Cardiac muscle cell (in vitro differentiated cells and primary cell): Measurements from ENCODE around the gene NUDT19. TPM values are rescaled to one million over a fixed set of nuclear protein-coding genes. Genes with fewer than 3 reads are reported as not detected.

Source experiments
- DNase-seq, 2 donors: peaks; one replicate each; pipeline versions ENCODE4 v3.0.0 to v3.0.0-alpha.2; 2010 to 2017; ENCODE audit warnings: low read depth in 1 of 2, low spot score in 1 of 2
- H3K27ac ChIP-seq: fragments of 200-600 bp; sonication (generic); 2 replicates; pipeline ENCODE4 v1.5.1; 2016
- H3K27me3 ChIP-seq: fragments of 200-600 bp; sonication (generic); 2 replicates; pipeline ENCODE4 v1.6.0; 2016; ENCODE audit warnings: control low read depth
- H3K36me3 ChIP-seq: fragments of 200-600 bp; sonication (generic); 2 replicates; pipeline ENCODE4 v1.5.1; 2016; ENCODE audit warnings: control low read depth
- H3K4me1 ChIP-seq: fragments of 200-600 bp; sonication (generic); 2 replicates; pipeline ENCODE4 v1.8.1; 2017; ENCODE audit warnings: low read depth, mild to moderate bottlenecking, mixed run types
- H3K4me3 ChIP-seq: fragments of 200-600 bp; sonication (generic); 2 replicates; pipeline ENCODE4 v1.5.1; 2016; ENCODE audit warnings: mild to moderate bottlenecking
- H3K9me3 ChIP-seq: fragments of 200-600 bp; sonication (generic); 2 replicates; pipeline ENCODE4 v1.5.1; 2017; ENCODE audit warnings: low read depth, mild to moderate bottlenecking, control low read depth
- CTCF ChIP-seq: IDR thresholded peaks from 2 replicates; pipeline ENCODE4 v1.5.1; 2012; ENCODE audit warnings: low read depth, mild to moderate bottlenecking, low read length
- polyA plus RNA-seq: library from polyadenylated mRNA; unstranded; fragments of >200 nt; fragmentation: Nextera tagmentation; extraction: Ambion mirVana; gene quantifications from 2 replicates; pipeline ENCODE4 v1.2.1, GENCODE V29; 2016
- total RNA-seq: library from RNA; depleted of rRNA; stranded (reverse); fragments of >200 nt; gene quantifications from 2 replicates; pipeline ENCODE4 v1.2.3, GENCODE V29; 2016

NUDT19 gene
- total and polyA plus RNA-seq, 2 experiments from 2014 or later, result 2.1 to 5.5 TPM

GRCh38 chr19:32658527-32658926 lies 33.1 kb upstream of the NUDT19 start:
- H3K4me1 ChIP-seq, result no peaks in the 10 kb centered on the region
- TF ChIP-seq CTCF, result no peak
- no peaks in the 10 kb centered on the region for H3K27me3 ChIP-seq
- no peak overlapping the region for H3K4me3 ChIP-seq
- H3K9me3 ChIP-seq, result no peaks in the 10 kb centered on the region
- H3K36me3 ChIP-seq, result peaks cover 3% of the 10 kb centered on the region
- DNase-seq, result no peak
- no peak overlapping the region for H3K27ac ChIP-seq

- no peak for TF ChIP-seq CTCF
- no peak overlapping the region for H3K27ac ChIP-seq
- no peaks in the 10 kb centered on the region for H3K27me3 ChIP-seq
- H3K4me1 ChIP-seq, result no peaks in the 10 kb centered on the region
- H3K36me3 ChIP-seq, result peaks cover 3% of the 10 kb centered on the region
- no peaks in the 10 kb centered on the region for H3K9me3 ChIP-seq
- no peak for DNase-seq
- no peak overlapping the region for H3K4me3 ChIP-seq
Measured at GRCh38 chr19:32661318-32661717, 30.3 kb upstream of the NUDT19 start.

GRCh38 chr19:32662186-32662585 lies 29.4 kb upstream of the NUDT19 start:
- Histone ChIP-seq H3K27me3 (no peaks in the 10 kb centered on the region), H3K9me3 (no peaks in the 10 kb centered on the region), H3K4me3 (no peak overlapping the region), H3K27ac (no peak overlapping the region), H3K36me3 (no peaks in the 10 kb centered on the region), H3K4me1 (no peaks in the 10 kb centered on the region)
- DNase-seq, result peak in 1 of 2 donors; percentile 73
- TF ChIP-seq CTCF, result no peak

- Histone ChIP-seq H3K9me3 (no peaks in the 10 kb centered on the region), H3K4me1 (no peaks in the 10 kb centered on the region), H3K36me3 (no peaks in the 10 kb centered on the region), H3K27ac (no peak overlapping the region), H3K4me3 (no peak overlapping the region), H3K27me3 (no peaks in the 10 kb centered on the region)
- DNase-seq, result no peak
- TF ChIP-seq CTCF, result no peak
Measured at GRCh38 chr19:32666084-32666483, 25.5 kb upstream of the NUDT19 start.

GRCh38 chr19:32669310-32669709 lies 22.3 kb upstream of the NUDT19 start:
- TF ChIP-seq CTCF, result no peak
- Histone ChIP-seq H3K4me3 (no peak overlapping the region), H3K9me3 (no peaks in the 10 kb centered on the region), H3K27ac (no peak overlapping the region), H3K27me3 (no peaks in the 10 kb centered on the region), H3K36me3 (no peaks in the 10 kb centered on the region), H3K4me1 (no peaks in the 10 kb centered on the region)
- DNase-seq, result no peak

GRCh38 chr19:32671883-32672593 lies 19.6 kb upstream of the NUDT19 start:
- Histone ChIP-seq H3K4me3 (no peak overlapping the region), H3K4me1 (peaks cover under 1% of the 10 kb centered on the region), H3K27ac (no peak overlapping the region), H3K9me3 (no peaks in the 10 kb centered on the region), H3K36me3 (no peaks in the 10 kb centered on the region), H3K27me3 (peaks cover 16% of the 10 kb centered on the region)
- TF ChIP-seq CTCF, result no peak
- DNase-seq, result peak in 1 of 2 donors; percentile 41
